ENCODE data around the gene DDX56.
A peak's percentile ranks its signal among the peaks of the same experiment; 100 is the strongest.

The DDX56 gene

DNA sequence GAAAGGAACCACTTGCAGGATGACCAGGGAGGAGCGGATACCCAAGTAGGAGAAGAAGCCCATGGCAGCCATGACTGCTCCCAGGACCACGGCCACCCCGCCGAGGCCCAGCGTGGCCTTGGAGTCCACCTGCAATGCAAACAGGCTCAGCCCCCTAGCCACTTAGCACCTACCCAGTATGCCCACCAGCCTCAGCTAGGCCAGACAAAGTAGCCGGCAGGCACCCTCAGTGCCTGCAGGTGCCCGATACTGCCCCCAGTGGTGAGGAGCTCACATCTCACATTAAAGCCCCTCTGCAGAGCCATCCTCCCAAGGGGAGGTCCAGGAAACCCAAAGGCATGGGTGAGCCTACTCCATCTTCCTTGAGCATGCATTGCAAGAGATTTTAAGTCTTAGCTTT is 39.2 kb downstream of the DDX56 start:
- Histone ChIP-seq H3K27me3 (ENCODE audit: low read depth, low read length) (no peaks in the 10 kb centered on the region), H3K36me3 (replicated peaks; ENCODE audit: low read depth, low read length) (no peaks in the 10 kb centered on the region), H4K20me1 (ENCODE audit: insufficient read depth, low read length) (no peaks in the 10 kb centered on the region), H3K4me2 (ENCODE audit: low read length) (no peak overlapping the region), H2AFZ (ENCODE audit: low read depth, low read length) (no peak overlapping the region), H3K4me1 (ENCODE audit: low read length) (no peaks in the 10 kb centered on the region), H3K9ac (ENCODE audit: low read length) (no peak overlapping the region), H3K79me2 (ENCODE audit: low read length) (no peaks in the 10 kb centered on the region), H3K4me3 (ENCODE audit: low read length) (no peak overlapping the region), H3K27ac (ENCODE audit: low read length) (no peak overlapping the region), H3K9me3 (ENCODE audit: insufficient read depth, low read length) (no peaks in the 10 kb centered on the region)
- TF ChIP-seq EZH2phosphoT487 (IDR thresholded peaks at IDR 0.05; ENCODE audit: low read depth) = no peak
- TF ChIP-seq, protein P1, sequence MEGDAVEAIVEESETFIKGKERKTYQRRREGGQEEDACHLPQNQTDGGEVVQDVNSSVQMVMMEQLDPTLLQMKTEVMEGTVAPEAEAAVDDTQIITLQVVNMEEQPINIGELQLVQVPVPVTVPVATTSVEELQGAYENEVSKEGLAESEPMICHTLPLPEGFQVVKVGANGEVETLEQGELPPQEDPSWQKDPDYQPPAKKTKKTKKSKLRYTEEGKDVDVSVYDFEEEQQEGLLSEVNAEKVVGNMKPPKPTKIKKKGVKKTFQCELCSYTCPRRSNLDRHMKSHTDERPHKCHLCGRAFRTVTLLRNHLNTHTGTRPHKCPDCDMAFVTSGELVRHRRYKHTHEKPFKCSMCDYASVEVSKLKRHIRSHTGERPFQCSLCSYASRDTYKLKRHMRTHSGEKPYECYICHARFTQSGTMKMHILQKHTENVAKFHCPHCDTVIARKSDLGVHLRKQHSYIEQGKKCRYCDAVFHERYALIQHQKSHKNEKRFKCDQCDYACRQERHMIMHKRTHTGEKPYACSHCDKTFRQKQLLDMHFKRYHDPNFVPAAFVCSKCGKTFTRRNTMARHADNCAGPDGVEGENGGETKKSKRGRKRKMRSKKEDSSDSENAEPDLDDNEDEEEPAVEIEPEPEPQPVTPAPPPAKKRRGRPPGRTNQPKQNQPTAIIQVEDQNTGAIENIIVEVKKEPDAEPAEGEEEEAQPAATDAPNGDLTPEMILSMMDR (IDR thresholded peaks at IDR 0.05; ENCODE audit: low read depth, low read length) = peak; percentile 70

GRCh38 chr7:44534087-44534486 is 39.6 kb downstream of the DDX56 start:
- H3K36me3 ChIP-seq (replicated peaks; ENCODE audit: low read depth, low read length) = no peaks in the 10 kb centered on the region
- no peak overlapping the region for H3K4me3 ChIP-seq (ENCODE audit: low read length)
- H3K9me3 ChIP-seq (ENCODE audit: insufficient read depth, low read length) = no peaks in the 10 kb centered on the region
- no peaks in the 10 kb centered on the region for H3K4me1 ChIP-seq (ENCODE audit: low read length)
- H4K20me1 ChIP-seq (ENCODE audit: insufficient read depth, low read length) = no peaks in the 10 kb centered on the region
- no peak overlapping the region for H3K27ac ChIP-seq (ENCODE audit: low read length)
- TF ChIP-seq, protein P1 (IDR thresholded peaks at IDR 0.05; ENCODE audit: low read depth, low read length) = no peak
- TF ChIP-seq EZH2phosphoT487 (IDR thresholded peaks at IDR 0.05; ENCODE audit: low read depth) = no peak
- H3K9ac ChIP-seq (ENCODE audit: low read length) = no peak overlapping the region
- no peaks in the 10 kb centered on the region for H3K79me2 ChIP-seq (ENCODE audit: low read length)
- H2AFZ ChIP-seq (ENCODE audit: low read depth, low read length) = no peak overlapping the region
- H3K4me2 ChIP-seq (ENCODE audit: low read length) = no peak overlapping the region
- H3K27me3 ChIP-seq (ENCODE audit: low read depth, low read length) = no peaks in the 10 kb centered on the region

- no peak overlapping the region for H3K4me2 ChIP-seq (ENCODE audit: low read length)
- H3K4me1 ChIP-seq (ENCODE audit: low read length) = no peaks in the 10 kb centered on the region
- H3K27ac ChIP-seq (ENCODE audit: low read length) = no peak overlapping the region
These were observed 40.2 kb downstream of the DDX56 start for GRCh38 chr7:44533301-44534055.

More at GRCh38 chr7:44533301-44534055, 40.2 kb downstream of the DDX56 start:
- Histone ChIP-seq H2AFZ (ENCODE audit: low read depth, low read length) (no peak overlapping the region), H3K9me3 (ENCODE audit: insufficient read depth, low read length) (no peaks in the 10 kb centered on the region), H4K20me1 (ENCODE audit: insufficient read depth, low read length) (no peaks in the 10 kb centered on the region), H3K4me3 (ENCODE audit: low read length) (no peak overlapping the region), H3K9ac (ENCODE audit: low read length) (no peak overlapping the region), H3K27me3 (ENCODE audit: low read depth, low read length) (no peaks in the 10 kb centered on the region), H3K79me2 (ENCODE audit: low read length) (no peaks in the 10 kb centered on the region), H3K36me3 (replicated peaks; ENCODE audit: low read depth, low read length) (no peaks in the 10 kb centered on the region)
- TF ChIP-seq, protein P1 (IDR thresholded peaks at IDR 0.05; ENCODE audit: low read depth, low read length) = no peak
- TF ChIP-seq EZH2phosphoT487 (IDR thresholded peaks at IDR 0.05; ENCODE audit: low read depth) = no peak
